T-helper 1 cell (primary cell): ENCODE measurements around the gene TMF1.

Experiments
- DNase-seq, 5 donors: peaks; one replicate each; pipeline ENCODE4 v3.0.0-alpha.2; 2012 to 2020

TMF1 gene

GRCh38 chr3:69012100-69012799, 39.9 kb downstream of the TMF1 start:
- no peak for DNase-seq

- no peak for DNase-seq
These were observed 40.9 kb downstream of the TMF1 start for GRCh38 chr3:69011096-69011730.

- no peak for DNase-seq
These were observed 42.3 kb downstream of the TMF1 start for GRCh38 chr3:69009559-69010410.

- no peak for DNase-seq
These were observed 43.2 kb downstream of the TMF1 start for GRCh38 chr3:69008980-69009379.

GRCh38 chr3:69005791-69006482, 46.2 kb downstream of the TMF1 start:
- no peak for DNase-seq

GRCh38 chr3:69005071-69005790, 46.9 kb downstream of the TMF1 start:
- no peak for DNase-seq

- DNase-seq, result no peak
These were observed 48.0 kb downstream of the TMF1 start for GRCh38 chr3:69004138-69004537.

GRCh38 chr3:68999605-69000004, 52.5 kb downstream of the TMF1 start:
- no peak for DNase-seq

GRCh38 chr3:68999158-68999557, 53.0 kb downstream of the TMF1 start:
- DNase-seq, result no peak

- DNase-seq, result peak in 1 of 5 donors; percentile 67
These were observed 54.2 kb downstream of the TMF1 start for GRCh38 chr3:68997887-68998286.

- DNase-seq, result no peak
These were observed 55.7 kb downstream of the TMF1 start for GRCh38 chr3:68996356-68996995.

- DNase-seq, result no peak
These were observed 63.4 kb downstream of the TMF1 start for GRCh38 chr3:68988740-68989139.

- DNase-seq, result no peak
These were observed 64.8 kb downstream of the TMF1 start for GRCh38 chr3:68987322-68987721.

GRCh38 chr3:68986496-68987208, 65.5 kb downstream of the TMF1 start:
- DNase-seq, result peak in 1 of 5 donors; percentile 16

- DNase-seq, result no peak
These were observed 66.9 kb downstream of the TMF1 start for GRCh38 chr3:68985146-68985790.

GRCh38 chr3:68984011-68984530, 68.1 kb downstream of the TMF1 start:
- DNase-seq, result no peak

GRCh38 chr3:68977486-68978167, 74.5 kb downstream of the TMF1 start:
- no peak for DNase-seq

- DNase-seq, result no peak
These were observed 77.4 kb downstream of the TMF1 start for GRCh38 chr3:68974711-68975110.

- no peak for DNase-seq
These were observed 78.5 kb downstream of the TMF1 start for GRCh38 chr3:68973639-68974038.
